ENCODE data around the gene RYR3.
A peak's percentile ranks its signal among the peaks of the same experiment; 100 is the strongest.

Gene RYR3

GRCh38 chr15:33662014-33662413 is 351.2 kb downstream of the RYR3 start:
- no peak for DNase-seq

GRCh38 chr15:33664947-33665346 is 354.2 kb downstream of the RYR3 start:
- DNase-seq: no peak

GRCh38 chr15:33670567-33670966 is 359.8 kb downstream of the RYR3 start:
- no peak for DNase-seq

- DNase-seq: no peak
Measured at GRCh38 chr15:33671456-33671855, 360.7 kb downstream of the RYR3 start.

- DNase-seq: no peak
Measured at GRCh38 chr15:33675246-33675645, 364.5 kb downstream of the RYR3 start.

GRCh38 chr15:33677238-33677830 is 366.6 kb downstream of the RYR3 start:
- no peak for DNase-seq

GRCh38 chr15:33678176-33678575 is 367.4 kb downstream of the RYR3 start:
- DNase-seq: no peak

- DNase-seq: no peak
Measured at GRCh38 chr15:33678602-33679001, 367.8 kb downstream of the RYR3 start.

GRCh38 chr15:33679061-33679460 is 368.3 kb downstream of the RYR3 start:
- no peak for DNase-seq

- no peak for DNase-seq
Measured at GRCh38 chr15:33680336-33680735, 369.6 kb downstream of the RYR3 start.

GRCh38 chr15:33693166-33693800 is 382.5 kb downstream of the RYR3 start:
- no peak for DNase-seq

GRCh38 chr15:33698126-33698525 is 387.4 kb downstream of the RYR3 start:
- DNase-seq: no peak

- DNase-seq: no peak
Measured at GRCh38 chr15:33699145-33699544, 388.4 kb downstream of the RYR3 start.

- no peak for DNase-seq
Measured at GRCh38 chr15:33699691-33700447, 389.1 kb downstream of the RYR3 start.

- peak; percentile 15 for DNase-seq
Measured at GRCh38 chr15:33700695-33701303, 390.0 kb downstream of the RYR3 start.

GRCh38 chr15:33701304-33701696 is 390.5 kb downstream of the RYR3 start:
- no peak for DNase-seq

GRCh38 chr15:33706173-33706572 is 395.4 kb downstream of the RYR3 start:
- no peak for DNase-seq

GRCh38 chr15:33710748-33711147 is 400.0 kb downstream of the RYR3 start:
- no peak for DNase-seq

GRCh38 chr15:33716025-33716424 is 405.3 kb downstream of the RYR3 start:
- no peak for DNase-seq

GRCh38 chr15:33720952-33721351 is 410.2 kb downstream of the RYR3 start:
- no peak for DNase-seq

GRCh38 chr15:33722005-33722672 is 411.4 kb downstream of the RYR3 start:
- no peak for DNase-seq

GRCh38 chr15:33722673-33723015 is 411.9 kb downstream of the RYR3 start:
- DNase-seq: no peak

- no peak for DNase-seq
Measured at GRCh38 chr15:33724321-33725036, 413.7 kb downstream of the RYR3 start.
